ENCODE measurements around the gene CDK19.
"Not testable (repeated sequence)": the region's sequence is repeated elsewhere in the genome, so short reads cannot be mapped to it uniquely, and the experiment has no call there.

The CDK19 gene

GRCh38 chr6:110753936-110754668 is 61.2 kb downstream of the CDK19 start:
- DNase-seq: not testable (repeated sequence)

- no peak for DNase-seq
Observed at GRCh38 chr6:110748453-110748852, 66.8 kb downstream of the CDK19 start.

DNA sequence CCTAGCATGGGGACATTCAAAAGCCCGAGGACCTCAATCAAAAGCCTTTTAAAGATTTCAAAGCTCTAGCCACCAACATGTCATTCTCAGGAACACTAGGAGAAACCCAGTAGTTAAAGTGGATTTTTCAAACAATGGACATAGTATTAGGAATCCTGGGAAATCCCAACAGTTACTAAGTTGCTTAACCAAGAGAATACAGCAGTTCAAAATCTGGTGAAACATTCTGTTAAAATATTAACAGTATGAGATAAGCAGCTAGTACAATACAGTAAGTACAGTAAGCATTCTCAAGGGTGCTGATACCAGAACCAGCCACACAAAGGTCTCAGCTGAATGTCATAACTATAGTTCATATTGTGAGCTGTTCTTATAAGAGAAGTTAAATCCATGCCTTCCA is 68.6 kb downstream of the CDK19 start:
- DNase-seq: no peak

DNA sequence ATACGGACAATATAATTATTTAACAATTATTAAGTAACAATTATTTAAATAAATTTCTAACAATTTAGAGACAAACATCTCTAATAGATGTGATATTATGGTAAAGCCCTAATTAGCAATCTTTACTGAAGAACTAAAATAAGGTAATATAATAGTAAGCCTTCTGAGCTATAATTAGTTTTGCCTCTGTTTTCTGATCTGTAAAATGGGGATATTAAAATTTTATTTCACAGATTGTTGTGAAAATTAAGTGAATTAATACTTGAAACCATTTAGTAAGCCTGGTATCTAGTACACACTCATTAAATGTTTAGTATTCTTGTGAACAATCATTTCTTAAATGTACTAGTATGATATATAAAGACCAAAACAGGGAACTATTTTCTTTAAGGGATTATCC is 70.3 kb downstream of the CDK19 start:
- no peak for DNase-seq

DNA sequence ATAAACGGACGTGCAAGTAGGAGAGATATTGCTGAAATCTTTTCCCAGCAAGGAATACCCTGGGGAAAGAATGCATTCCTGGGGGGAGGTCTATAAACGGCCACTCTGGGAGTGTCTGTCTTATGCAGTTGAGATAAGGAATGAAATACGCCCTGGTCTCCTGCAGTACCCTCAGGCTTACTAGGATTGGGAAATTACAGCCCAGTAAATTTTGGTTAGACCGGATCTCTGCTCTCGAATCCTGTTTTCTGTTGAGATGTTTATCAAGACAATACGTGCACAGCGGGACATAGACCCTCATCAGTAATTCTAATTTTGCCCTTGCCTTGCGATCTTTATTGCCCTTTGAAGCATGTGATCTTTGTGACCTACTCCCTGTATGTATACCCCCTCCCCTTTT is 72.7 kb downstream of the CDK19 start:
- not testable (repeated sequence) for DNase-seq

DNA sequence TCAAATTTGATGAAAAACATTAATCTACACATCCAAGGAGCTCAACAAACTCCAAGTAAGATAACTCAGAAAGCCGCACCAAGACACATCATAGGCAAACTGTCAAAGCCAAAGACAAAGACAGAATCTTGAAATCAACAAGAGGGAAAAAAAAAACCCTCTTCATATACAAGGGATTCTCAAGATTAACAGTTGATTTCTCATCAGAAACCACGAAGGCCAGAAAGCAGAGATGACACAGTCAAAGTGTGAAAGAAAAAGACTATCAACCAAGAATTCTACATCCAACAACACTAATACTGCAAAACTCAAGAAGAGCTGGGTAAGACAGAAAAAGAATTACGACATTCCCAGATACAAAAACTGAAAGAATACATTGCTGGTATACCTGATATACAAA is 73.8 kb downstream of the CDK19 start:
- no peak for DNase-seq

- DNase-seq: no peak
Observed at GRCh38 chr6:110738899-110739365, 76.3 kb downstream of the CDK19 start.

DNA sequence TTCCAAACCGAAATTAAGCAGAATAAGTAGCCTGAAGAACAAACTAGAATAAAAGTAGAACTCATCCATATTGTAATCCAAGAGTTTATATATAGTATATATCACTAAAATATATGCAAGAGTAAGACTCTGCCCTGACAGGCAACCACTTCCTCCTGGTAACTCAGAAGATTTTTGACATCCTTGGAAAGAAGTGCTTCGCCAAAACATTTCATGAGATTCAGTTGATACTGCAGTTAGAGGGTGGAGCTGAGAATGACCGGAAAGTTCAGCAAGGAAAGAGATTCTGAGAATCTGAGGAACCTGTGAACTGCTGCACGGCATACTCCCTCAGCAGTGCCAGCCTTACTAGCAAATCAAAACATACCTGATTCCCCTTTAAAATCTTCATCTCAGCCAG is 79.6 kb downstream of the CDK19 start:
- no peak for DNase-seq

GRCh38 chr6:110731898-110732297 is 83.4 kb downstream of the CDK19 start:
- DNase-seq: no peak

- DNase-seq: no peak
Observed at GRCh38 chr6:110731196-110731595, 84.1 kb downstream of the CDK19 start.

- DNase-seq: no peak
Observed at GRCh38 chr6:110728501-110728900, 86.8 kb downstream of the CDK19 start.

DNA sequence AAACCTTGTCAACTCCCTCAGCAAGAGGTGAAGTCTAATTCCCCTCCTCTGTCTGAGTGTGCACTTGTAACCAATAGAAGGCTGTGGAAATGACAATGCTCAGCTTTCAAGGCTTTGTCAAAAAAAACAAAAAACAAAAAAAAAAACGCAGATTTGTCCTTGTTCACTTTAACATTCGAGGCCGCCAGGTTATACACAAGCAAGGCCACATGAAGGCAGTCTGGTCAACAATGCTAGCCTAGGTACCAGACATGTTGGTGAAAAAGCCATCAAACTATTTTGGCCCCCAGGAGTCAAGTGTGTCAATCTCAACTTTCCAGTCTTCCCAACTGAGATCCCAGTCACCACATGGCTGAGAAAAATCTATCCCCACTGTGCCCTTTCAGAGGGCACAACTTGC is 92.3 kb downstream of the CDK19 start:
- no peak for DNase-seq

GRCh38 chr6:110720066-110720465 is 95.2 kb downstream of the CDK19 start:
- no peak for DNase-seq

DNA sequence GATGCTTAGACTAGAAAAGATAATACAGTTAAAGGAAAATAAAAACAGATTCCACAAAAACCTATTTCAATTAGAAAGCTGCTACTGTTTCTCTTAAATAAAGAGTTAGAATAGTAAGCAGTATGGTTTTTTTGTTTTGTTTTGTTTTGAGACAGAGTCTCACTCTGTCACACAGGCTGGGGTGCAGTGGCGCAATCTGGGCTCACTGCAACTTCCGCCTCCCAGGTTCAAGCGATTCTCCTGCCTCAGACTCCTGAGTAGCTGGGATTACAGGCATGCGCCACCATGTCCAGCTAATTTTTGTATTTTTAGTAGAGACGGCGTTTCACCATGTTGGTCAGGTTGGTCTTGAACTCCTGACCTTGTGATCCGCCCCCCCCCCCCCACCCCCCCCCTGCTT is 95.7 kb downstream of the CDK19 start:
- not testable (repeated sequence) for DNase-seq

- no peak for DNase-seq
Observed at GRCh38 chr6:110714143-110714542, 101.1 kb downstream of the CDK19 start.

GRCh38 chr6:110712238-110712637 is 103.0 kb downstream of the CDK19 start:
- DNase-seq: no peak

DNA sequence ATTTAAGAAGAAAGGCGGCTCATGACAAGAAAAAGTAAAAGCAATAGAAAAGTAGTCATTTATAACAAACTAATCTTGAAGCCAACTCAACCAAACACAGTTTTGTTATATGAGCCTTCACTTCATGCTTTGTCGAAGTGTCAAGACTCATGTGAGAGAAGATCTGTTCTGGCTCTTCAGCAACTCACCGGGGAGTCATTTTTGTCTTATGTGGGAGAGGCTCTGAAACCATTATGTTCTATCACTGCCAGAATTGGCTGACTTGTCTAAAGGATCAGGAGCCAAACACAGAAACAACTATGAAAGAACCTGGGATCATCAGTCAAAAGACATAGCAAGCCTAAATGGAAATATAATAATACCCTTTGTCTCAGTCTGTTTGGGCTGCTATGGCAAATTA is 105.2 kb downstream of the CDK19 start:
- DNase-seq: no peak

GRCh38 chr6:110708295-110708950 is 106.8 kb downstream of the CDK19 start:
- DNase-seq: no peak

GRCh38 chr6:110705543-110705942 is 109.7 kb downstream of the CDK19 start:
- DNase-seq: no peak

GRCh38 chr6:110703906-110704594 is 111.2 kb downstream of the CDK19 start:
- DNase-seq: no peak

DNA sequence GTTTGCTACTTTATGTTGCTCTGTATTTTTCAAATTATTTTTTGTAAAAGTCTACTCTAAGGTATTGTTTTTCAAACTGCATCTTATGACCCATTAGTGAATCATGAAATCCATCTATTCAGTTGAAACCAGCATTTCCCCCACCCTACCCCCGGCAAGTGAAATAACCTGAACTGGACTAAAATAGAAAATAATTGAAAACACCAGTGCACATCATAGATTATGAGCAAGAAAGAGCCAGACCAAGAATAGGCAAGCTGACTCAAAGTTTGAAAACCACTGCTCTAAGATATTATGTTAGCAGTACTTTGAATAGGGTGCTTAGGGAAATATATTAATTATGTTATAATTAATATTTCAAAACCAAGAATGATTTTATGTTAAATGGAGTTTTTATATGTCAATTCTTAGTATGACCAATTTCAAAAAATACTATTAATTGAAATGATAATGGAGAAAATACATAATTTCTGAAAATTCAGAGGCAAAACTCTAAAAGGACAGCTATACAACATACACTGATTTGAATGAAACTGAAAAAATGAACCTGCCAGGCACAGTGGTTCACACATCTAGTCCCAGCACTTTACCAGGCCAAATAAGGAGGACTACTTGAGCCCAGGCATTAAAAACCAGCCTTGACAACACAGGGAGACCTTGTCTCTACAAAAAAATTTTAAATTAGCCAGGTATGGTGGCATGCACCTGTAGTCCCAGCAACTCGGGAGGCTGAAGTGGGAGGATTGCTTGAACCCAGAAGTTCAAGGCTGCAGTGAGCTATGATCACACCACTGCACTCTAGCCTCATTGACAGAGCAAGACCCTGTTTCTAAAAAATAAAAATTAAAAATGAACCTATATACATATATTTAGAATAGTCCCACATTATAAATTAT is 112.0 kb downstream of the CDK19 start:
- no peak for DNase-seq

DNA sequence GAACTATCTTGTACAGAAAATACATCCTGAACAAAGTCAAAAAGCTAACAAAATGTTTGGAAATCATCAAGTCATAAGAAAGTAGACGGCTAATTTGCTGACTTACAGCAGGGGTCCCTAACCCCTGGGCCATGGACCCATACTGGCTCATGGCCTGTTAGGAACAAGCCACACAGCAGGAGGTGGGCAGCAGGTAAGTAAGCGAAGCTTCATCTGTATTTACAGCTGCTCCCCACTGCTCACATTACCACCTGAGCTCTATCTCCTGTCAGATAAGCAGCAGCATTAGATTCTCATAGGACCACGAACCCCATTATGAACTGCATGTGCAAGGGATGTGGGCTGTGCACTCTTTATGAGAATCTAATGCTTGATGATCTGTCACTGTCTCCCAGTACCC is 115.5 kb downstream of the CDK19 start:
- DNase-seq: no peak

- DNase-seq: no peak
Observed at GRCh38 chr6:110693994-110694393, 121.3 kb downstream of the CDK19 start.

All from NCI-H2081 treated with DMSO at 0.1 percent for 48 hours (cell line).